Bronchial epithelial cell (primary cell): ENCODE results near the gene NACC2. TPM values are rescaled to one million over a fixed set of nuclear protein-coding genes. Genes with fewer than 3 reads are reported as not detected.
A peak's percentile ranks its signal among the peaks of the same experiment; 100 is the strongest.

Experiments
- DNase-seq: peaks from one replicate; pipeline ENCODE4 v3.0.0-alpha.2; 2010; ENCODE audit warnings: low read depth
- FAIRE-seq: peaks from 2 replicates; lab custom pipeline; 2011; peaks lifted over from hg19 to GRCh38; lab: Jason Lieb, UNC
- H3K27me3 ChIP-seq: 2 replicates; pipeline ENCODE4 v1.5.1; 2011; ENCODE audit warnings: low read length; ENCODE audit not compliant: control insufficient read depth, insufficient read depth
- H3K36me3 ChIP-seq: 2 replicates; pipeline ENCODE4 v1.5.1; 2011; ENCODE audit warnings: low read length; ENCODE audit not compliant: control insufficient read depth, insufficient read depth
- H3K4me3 ChIP-seq: 2 replicates; pipeline ENCODE4 v1.5.1; 2011; ENCODE audit warnings: mild to moderate bottlenecking, low read depth, low read length, control low read depth
- total RNA-seq: library from RNA; depleted of rRNA; stranded (reverse); fragments of >200 nt; gene quantifications from 2 replicates; pipeline ENCODE4 v1.2.1, GENCODE V29; 2014
- TF ChIP-seq, protein P1 (sequence below): IDR thresholded peaks from 2 replicates; pipeline ENCODE4 v1.5.1; 2011; ENCODE audit warnings: mild to moderate bottlenecking, moderate library complexity, low read length, control low read depth, inconsistent platforms; ENCODE audit not compliant: insufficient read depth, severe bottlenecking

NACC2 gene
- total RNA-seq, 1 donor from 2014 or later, result 7.6 TPM

DNA sequence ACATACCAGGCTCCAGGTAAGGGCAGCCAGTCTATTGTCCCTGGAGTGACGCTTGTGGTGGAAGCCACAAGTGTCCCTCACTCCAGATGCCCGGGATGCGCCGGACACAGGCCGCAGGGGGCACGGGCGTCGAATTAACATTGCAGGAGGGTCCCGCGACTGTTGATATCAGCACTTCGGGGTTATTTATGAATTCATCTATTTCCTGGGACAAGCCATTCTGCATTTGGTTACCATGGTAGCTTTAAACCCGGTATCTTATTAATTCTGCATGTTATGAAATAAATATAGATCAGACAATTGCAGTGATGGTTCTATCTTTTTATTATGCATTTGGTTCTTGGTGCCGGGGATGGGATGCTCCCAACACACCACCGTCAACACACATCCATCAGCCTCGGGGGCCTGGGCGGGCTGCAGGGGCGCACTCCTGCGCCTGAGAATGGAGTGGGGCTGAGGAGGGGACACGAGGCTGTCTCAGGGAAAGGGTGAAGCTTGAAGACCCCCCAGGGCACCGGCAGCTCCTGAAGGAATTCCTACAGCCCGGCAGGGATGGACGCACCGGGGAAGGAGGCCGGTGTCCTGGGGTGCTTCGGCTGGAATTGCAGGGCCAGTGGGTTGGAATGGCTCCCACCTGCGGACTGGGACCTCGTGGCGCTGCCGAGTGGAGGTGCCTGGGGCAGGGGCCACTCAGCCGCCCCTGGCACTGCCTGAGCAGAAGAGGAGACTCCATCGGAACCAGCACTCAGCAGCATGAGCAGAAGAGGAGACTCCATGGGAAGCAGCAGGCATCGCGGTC lies 41.2 kb upstream of the NACC2 start:
- TF ChIP-seq, protein P1, sequence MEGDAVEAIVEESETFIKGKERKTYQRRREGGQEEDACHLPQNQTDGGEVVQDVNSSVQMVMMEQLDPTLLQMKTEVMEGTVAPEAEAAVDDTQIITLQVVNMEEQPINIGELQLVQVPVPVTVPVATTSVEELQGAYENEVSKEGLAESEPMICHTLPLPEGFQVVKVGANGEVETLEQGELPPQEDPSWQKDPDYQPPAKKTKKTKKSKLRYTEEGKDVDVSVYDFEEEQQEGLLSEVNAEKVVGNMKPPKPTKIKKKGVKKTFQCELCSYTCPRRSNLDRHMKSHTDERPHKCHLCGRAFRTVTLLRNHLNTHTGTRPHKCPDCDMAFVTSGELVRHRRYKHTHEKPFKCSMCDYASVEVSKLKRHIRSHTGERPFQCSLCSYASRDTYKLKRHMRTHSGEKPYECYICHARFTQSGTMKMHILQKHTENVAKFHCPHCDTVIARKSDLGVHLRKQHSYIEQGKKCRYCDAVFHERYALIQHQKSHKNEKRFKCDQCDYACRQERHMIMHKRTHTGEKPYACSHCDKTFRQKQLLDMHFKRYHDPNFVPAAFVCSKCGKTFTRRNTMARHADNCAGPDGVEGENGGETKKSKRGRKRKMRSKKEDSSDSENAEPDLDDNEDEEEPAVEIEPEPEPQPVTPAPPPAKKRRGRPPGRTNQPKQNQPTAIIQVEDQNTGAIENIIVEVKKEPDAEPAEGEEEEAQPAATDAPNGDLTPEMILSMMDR, result no peak
- H3K36me3 ChIP-seq, result no peaks in the 10 kb centered on the region
- FAIRE-seq, result no peak
- no peak for DNase-seq
- peaks cover 21% of the 10 kb centered on the region for H3K27me3 ChIP-seq
- no peak overlapping the region for H3K4me3 ChIP-seq

- no peak for DNase-seq
- no peak for FAIRE-seq
- Histone ChIP-seq H3K36me3 (no peaks in the 10 kb centered on the region), H3K4me3 (no peak overlapping the region), H3K27me3 (peaks cover 25% of the 10 kb centered on the region)
- TF ChIP-seq, protein P1, result no peak
Measured at GRCh38 chr9:136135326-136136126, 40.4 kb upstream of the NACC2 start.

GRCh38 chr9:136133959-136134484 lies 38.9 kb upstream of the NACC2 start:
- DNase-seq (no peak), FAIRE-seq (peak; percentile 62)
- no peaks in the 10 kb centered on the region for H3K36me3 ChIP-seq
- H3K27me3 ChIP-seq, result peaks cover 31% of the 10 kb centered on the region
- TF ChIP-seq, protein P1, result no peak
- H3K4me3 ChIP-seq, result no peak overlapping the region

GRCh38 chr9:136133191-136133958 lies 38.3 kb upstream of the NACC2 start:
- no peak overlapping the region for H3K4me3 ChIP-seq
- DNase-seq, result no peak
- H3K36me3 ChIP-seq, result no peaks in the 10 kb centered on the region
- no peak for FAIRE-seq
- TF ChIP-seq, protein P1, result peak; percentile 53
- H3K27me3 ChIP-seq, result peaks cover 31% of the 10 kb centered on the region

- peaks cover 31% of the 10 kb centered on the region for H3K27me3 ChIP-seq
- DNase-seq (no peak), FAIRE-seq (no peak)
- no peaks in the 10 kb centered on the region for H3K36me3 ChIP-seq
- no peak overlapping the region for H3K4me3 ChIP-seq
- TF ChIP-seq, protein P1, result no peak
Measured at GRCh38 chr9:136132512-136133050, 37.5 kb upstream of the NACC2 start.
